ENCODE results near the gene RIT1. TPM values are rescaled to one million over a fixed set of nuclear protein-coding genes. Genes with fewer than 3 reads are reported as not detected.

Gene RIT1
- total and polyA plus RNA-seq, 2 donors (not counting 3 experiments of a cell fraction or from before 2014, with no cell fraction given): 46.4 to 65.5 TPM

- CTCF ChIA-PET: interaction anchor here (0.6 to 3.6 kb wide), 31 partner anchors 12 to 287 kb away, joined by 3 to 142 read pairs (median 5); partner anchors contain the start of genes ARHGEF2, MEX3A, SSR2 and SYT11
- H3K27ac ChIP-seq (ENCODE audit: insufficient read depth, low read depth, low read length): peak overlapping the region; percentile 38
- H3K9me1 ChIP-seq (replicated peaks; ENCODE audit: control insufficient read depth, extremely low read depth, insufficient read depth, low read length): no peaks in the 10 kb centered on the region
- peaks cover 35% of the 10 kb centered on the region for H3K4me1 ChIP-seq (ENCODE audit: control insufficient read depth, extremely low read depth, insufficient read depth, low read length)
- peak; percentile 84 for DNase-seq (ENCODE audit: low read depth, low spot score)
- no peaks in the 10 kb centered on the region for H3K36me3 ChIP-seq (ENCODE audit: control insufficient read depth in 2 of 2, extremely low read depth in 1 of 2, insufficient read depth in 2 of 2, low read length in 2 of 2)
- peak overlapping the region; percentile 6 for H3K9ac ChIP-seq (replicated peaks; ENCODE audit: extremely low read depth, insufficient read depth, low read length)
- H3K4me3 ChIP-seq (replicated peaks in 1 of 3; ENCODE audit: insufficient read depth in 1 of 3, low read depth in 1 of 3, low read length in 3 of 3): no peak overlapping the region
- BruUV-seq (replicated peaks): no TSS peak
- FAIRE-seq: peak; percentile 85
- POLR2A ChIA-PET: interaction anchor here (0.6 to 1.4 kb wide), 3 partner anchors 22 to 51 kb away, joined by 3 to 9 read pairs (median 5); no protein-coding TSS in a partner anchor
- no peaks in the 10 kb centered on the region for H3K9me3 ChIP-seq (replicated peaks; ENCODE audit: control insufficient read depth, insufficient read depth, low read length)
- dilution Hi-C loops (cut with MboI; ENCODE audit: extremely low pct_ligation_motif_present, low sequenced_read_pairs) (no loop called here), intact Hi-C loops (cut with micrococcal nuclease) (loop anchor here (1.0 kb wide), 2 partner anchors 51 to 128 kb away; no protein-coding TSS in a partner anchor)
- H4K20me1 ChIP-seq (replicated peaks; ENCODE audit: control insufficient read depth, extremely low read depth, insufficient read depth, low read length): no peaks in the 10 kb centered on the region
- TF ChIP-seq JUN (IDR thresholded peaks at IDR 0.05; ENCODE audit: borderline replicate concordance, insufficient read depth, insufficient read length, low read depth) (no peak), EZH2 (IDR thresholded peaks at IDR 0.05; ENCODE audit: borderline replicate concordance, low read depth, low read length, severe bottlenecking) (no peak), MYC (IDR thresholded peaks at IDR 0.05; ENCODE audit: low read depth, low read length) (no peak), FOS (IDR thresholded peaks at IDR 0.05; ENCODE audit: borderline replicate concordance, insufficient read depth, low read length) (no peak), GATA2 (IDR thresholded peaks at IDR 0.05; ENCODE audit: insufficient read depth, insufficient read length, low read depth, low read length) (no peak), CTCF (IDR thresholded peaks at IDR 0.05; ENCODE audit: extremely low read depth in 1 of 2, insufficient read depth in 1 of 2, low read depth in 1 of 2, low read length in 2 of 2) (peak; percentile 55 to 63), POLR2AphosphoS5 (IDR thresholded peaks at IDR 0.05; ENCODE audit: insufficient read depth, low read depth, low read length) (no peak)
- H2AFZ ChIP-seq (ENCODE audit: low read depth, low read length): peak overlapping the region; percentile 10
- H3K27me3 ChIP-seq (ENCODE audit: control insufficient read depth in 2 of 2, insufficient read depth in 2 of 2, low read length in 2 of 2): no peaks in the 10 kb centered on the region
- H3K4me2 ChIP-seq (ENCODE audit: insufficient read depth, low read length): no peak overlapping the region
- peaks cover 10% of the 10 kb centered on the region for H3K79me2 ChIP-seq (ENCODE audit: control insufficient read depth, insufficient read depth, low read length)
These were observed 27.1 kb upstream of the RIT1 start for GRCh38 chr1:155938220-155938627.
